GM12864 (cell line): ENCODE results near the gene HES1.

Source experiments
- DNase-seq: peaks from one replicate; pipeline ENCODE4 v3.0.0-alpha.2; 2011; ENCODE audit warnings: low read depth
- H3K4me3 ChIP-seq: 2 replicates; pipeline ENCODE4 v1.5.1; 2011; ENCODE audit warnings: mild to moderate bottlenecking, low read depth, low read length, control low read depth
- CTCF ChIP-seq: IDR thresholded peaks from 2 replicates; pipeline ENCODE4 v1.5.1; 2011; ENCODE audit warnings: low read depth, mild to moderate bottlenecking, moderate library complexity, low read length, control low read depth, inconsistent platforms; ENCODE audit errors: missing control alignments

The HES1 gene

DNA sequence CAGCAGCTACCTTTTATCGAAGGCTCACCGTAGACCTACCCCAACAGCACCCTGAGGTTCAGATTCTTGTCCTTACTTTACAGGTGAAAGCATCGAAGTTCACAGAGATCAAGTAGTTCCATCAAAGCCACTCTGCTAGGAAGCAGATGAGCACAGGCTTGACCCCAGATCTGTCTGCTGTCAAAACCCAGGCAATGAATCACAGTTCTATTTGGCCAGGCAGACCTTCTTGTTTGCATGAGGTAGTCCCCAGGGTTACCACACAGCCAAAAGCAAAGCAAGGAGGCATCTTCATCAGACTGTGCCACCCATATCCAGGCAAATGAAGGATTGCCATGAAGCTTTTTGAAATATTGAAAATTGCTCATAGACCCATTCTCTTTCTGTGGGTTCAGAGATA lies 33.0 kb downstream of the HES1 start:
- H3K4me3 ChIP-seq: no peak overlapping the region
- no peak for TF ChIP-seq CTCF
- DNase-seq: no peak

- DNase-seq: no peak
- no peak overlapping the region for H3K4me3 ChIP-seq
- no peak for TF ChIP-seq CTCF
Observed at GRCh38 chr3:194169595-194169994, 33.6 kb downstream of the HES1 start.

DNA sequence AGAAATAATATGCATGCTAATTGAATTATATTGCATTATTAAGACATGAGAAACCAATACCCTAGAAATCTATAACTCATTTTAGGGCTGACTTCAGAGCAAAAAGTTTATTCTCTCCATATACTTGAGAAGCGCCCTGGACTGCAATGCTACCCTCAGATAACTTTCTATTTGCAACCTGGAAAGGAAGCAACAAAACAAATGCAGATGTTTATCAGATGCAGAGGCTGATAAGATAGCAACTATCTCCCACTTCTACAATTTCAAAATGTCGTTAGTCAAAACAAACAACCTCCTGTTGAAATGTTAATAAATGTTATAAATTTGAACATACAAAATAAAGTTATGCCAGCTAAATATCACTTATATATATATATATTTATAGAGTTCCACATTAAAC lies 34.8 kb downstream of the HES1 start:
- no peak overlapping the region for H3K4me3 ChIP-seq
- no peak for DNase-seq
- no peak for TF ChIP-seq CTCF

DNA sequence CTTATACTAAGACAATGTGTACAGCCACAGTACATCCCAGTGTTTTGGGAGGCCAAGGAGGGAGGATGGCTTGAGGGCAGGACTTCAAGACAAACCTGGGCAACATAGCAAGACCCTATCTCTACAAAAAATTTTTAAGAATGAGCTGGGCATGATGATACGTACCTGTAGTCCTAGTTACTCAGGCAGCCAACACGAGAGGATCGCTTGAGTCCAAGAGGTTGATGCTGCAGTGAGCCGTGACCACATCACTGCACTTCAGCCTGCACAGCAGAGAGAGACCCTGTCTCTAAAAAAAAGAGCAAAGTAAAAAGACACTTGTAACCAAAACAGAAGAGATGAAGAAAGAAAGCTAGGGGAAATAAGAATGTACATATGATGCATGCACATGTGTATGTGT lies 38.5 kb downstream of the HES1 start:
- no peak overlapping the region for H3K4me3 ChIP-seq
- no peak for DNase-seq
- no peak for TF ChIP-seq CTCF

- no peak for TF ChIP-seq CTCF
- DNase-seq: no peak
- H3K4me3 ChIP-seq: no peak overlapping the region
Observed at GRCh38 chr3:194174980-194175379, 39.0 kb downstream of the HES1 start.

- no peak overlapping the region for H3K4me3 ChIP-seq
- no peak for DNase-seq
- TF ChIP-seq CTCF: no peak
Observed at GRCh38 chr3:194176274-194176991, 40.5 kb downstream of the HES1 start.

DNA sequence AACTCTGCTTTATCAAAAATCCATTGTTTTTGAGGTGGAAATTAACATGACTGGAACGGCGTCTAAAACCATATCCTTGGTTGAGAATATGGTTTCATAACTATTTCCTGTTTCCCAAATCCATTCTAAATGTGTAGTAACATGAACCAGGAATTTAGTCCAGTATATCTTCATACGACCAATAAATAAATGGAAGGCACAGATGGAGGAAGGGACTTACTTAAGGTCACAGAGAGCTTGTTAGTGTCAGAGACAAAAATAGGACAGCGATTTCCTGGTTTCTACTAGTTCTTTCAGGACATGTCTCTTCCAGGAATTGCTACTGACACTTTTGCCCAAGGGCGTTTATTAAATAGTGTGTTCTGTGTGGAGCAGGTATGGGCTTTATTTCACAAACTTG lies 41.2 kb downstream of the HES1 start:
- no peak for DNase-seq
- no peak for TF ChIP-seq CTCF
- H3K4me3 ChIP-seq: no peak overlapping the region
